HEK293 (cell line): ENCODE measurements around the gene CDHR4.

Experiments used
- FEZF1 ChIP-seq: fragments of 450-650 bp; formaldehyde crosslinking; IDR thresholded peaks from 2 replicates; pipeline ENCODE4 v1.5.1; 2016; ENCODE audit warnings: missing biosample characterization, missing genetic modification characterization
- GLIS1 ChIP-seq: fragments of 450-650 bp; formaldehyde crosslinking; IDR thresholded peaks from 2 replicates; pipeline ENCODE4 v1.5.1; 2016; ENCODE audit warnings: missing biosample characterization, missing genetic modification characterization
- KLF10 ChIP-seq: fragments of 450-650 bp; IDR thresholded peaks from 2 replicates; pipeline ENCODE4 v1.5.1; 2018; ENCODE audit warnings: missing biosample characterization, mild to moderate bottlenecking, missing genetic modification characterization
- KLF7 ChIP-seq: fragments of 450-650 bp; formaldehyde crosslinking; IDR thresholded peaks from 2 replicates; pipeline ENCODE4 v1.5.1; 2016; ENCODE audit warnings: missing biosample characterization, missing genetic modification characterization, borderline replicate concordance
- PATZ1 ChIP-seq: fragments of 450-650 bp; formaldehyde crosslinking; IDR thresholded peaks from 2 replicates; pipeline ENCODE4 v1.5.1; 2016; ENCODE audit warnings: missing biosample characterization, missing genetic modification characterization
- PRDM10 ChIP-seq: fragments of 450-650 bp; formaldehyde crosslinking; IDR thresholded peaks from 2 replicates; pipeline ENCODE4 v1.5.1; 2016; ENCODE audit warnings: missing biosample characterization, missing genetic modification characterization
- SCRT1 ChIP-seq: fragments of 450-650 bp; formaldehyde crosslinking; IDR thresholded peaks from 2 replicates; pipeline ENCODE4 v1.5.1; 2016; ENCODE audit warnings: missing biosample characterization, missing genetic modification characterization, borderline replicate concordance
- SP7 ChIP-seq: fragments of 450-650 bp; formaldehyde crosslinking; IDR thresholded peaks from 2 replicates; pipeline ENCODE4 v1.5.1; 2016; ENCODE audit warnings: missing biosample characterization, missing genetic modification characterization
- TSHZ1 ChIP-seq: fragments of 450-650 bp; formaldehyde crosslinking; IDR thresholded peaks from 2 replicates; pipeline ENCODE4 v1.5.1; 2016; ENCODE audit warnings: missing biosample characterization, missing genetic modification characterization, borderline replicate concordance
- ZBTB1 ChIP-seq: fragments of 450-650 bp; formaldehyde crosslinking; IDR thresholded peaks from 2 replicates; pipeline ENCODE4 v1.5.1; 2016; ENCODE audit warnings: missing biosample characterization, missing genetic modification characterization
- ZBTB11 ChIP-seq: fragments of 450-650 bp; formaldehyde crosslinking; conservative IDR thresholded peaks from 2 replicates; pipeline ENCODE4 v1.5.1; 2016; ENCODE audit warnings: low read depth, missing biosample characterization, missing genetic modification characterization
- ZBTB20 ChIP-seq: fragments of 450-650 bp; formaldehyde crosslinking; IDR thresholded peaks from 2 replicates; pipeline ENCODE4 v1.5.1; 2016; ENCODE audit warnings: missing biosample characterization, missing genetic modification characterization
- ZBTB8A ChIP-seq: fragments of 450-650 bp; formaldehyde crosslinking; IDR thresholded peaks from 2 replicates; pipeline ENCODE4 v1.5.1; 2016; ENCODE audit warnings: missing biosample characterization, missing genetic modification characterization
- ZNF112 ChIP-seq: fragments of 450-650 bp; formaldehyde crosslinking; IDR thresholded peaks from 2 replicates; pipeline ENCODE4 v1.5.0; 2017; ENCODE audit warnings: missing biosample characterization, missing genetic modification characterization
- ZNF211 ChIP-seq: fragments of 450-650 bp; formaldehyde crosslinking; IDR thresholded peaks from 2 replicates; pipeline ENCODE4 v1.5.1; 2016; ENCODE audit warnings: low read depth, missing biosample characterization, missing genetic modification characterization
- ZNF335 ChIP-seq: fragments of 450-650 bp; formaldehyde crosslinking; conservative IDR thresholded peaks from 2 replicates; pipeline ENCODE4 v1.5.1; 2016; ENCODE audit warnings: missing biosample characterization, missing genetic modification characterization
- ZNF354C ChIP-seq: fragments of 450-650 bp; formaldehyde crosslinking; IDR thresholded peaks from 2 replicates; pipeline ENCODE4 v1.5.1; 2016; ENCODE audit warnings: missing biosample characterization, missing genetic modification characterization, low read depth, borderline replicate concordance
- ZNF362 ChIP-seq: fragments of 450-650 bp; formaldehyde crosslinking; IDR thresholded peaks from 2 replicates; pipeline ENCODE4 v1.5.1; 2016; ENCODE audit warnings: missing biosample characterization, missing genetic modification characterization
- ZNF394 ChIP-seq: fragments of 450-650 bp; formaldehyde crosslinking; IDR thresholded peaks from 2 replicates; pipeline ENCODE4 v1.5.1; 2016; ENCODE audit warnings: missing biosample characterization, missing genetic modification characterization, mild to moderate bottlenecking, moderate library complexity, borderline replicate concordance
- ZNF501 ChIP-seq: fragments of 450-650 bp; formaldehyde crosslinking; IDR thresholded peaks from 2 replicates; pipeline ENCODE4 v1.5.1; 2016; ENCODE audit warnings: missing biosample characterization, missing genetic modification characterization
- ZNF561 ChIP-seq: fragments of 450-650 bp; IDR thresholded peaks from 2 replicates; pipeline ENCODE4 v1.5.1; 2018; ENCODE audit warnings: missing biosample characterization, missing genetic modification characterization, borderline replicate concordance
- ZNF692 ChIP-seq: fragments of 450-650 bp; formaldehyde crosslinking; IDR thresholded peaks from 2 replicates; pipeline ENCODE4 v1.5.1; 2016; ENCODE audit warnings: missing biosample characterization, missing genetic modification characterization
- ZNF701 ChIP-seq: fragments of 450-650 bp; formaldehyde crosslinking; IDR thresholded peaks from 2 replicates; pipeline ENCODE4 v1.5.1; 2016; ENCODE audit warnings: missing biosample characterization, missing genetic modification characterization

Gene CDHR4

GRCh38 chr3:49802719-49803464, 3.2 kb upstream of the CDHR4 start, which contains the start of gene INKA1 (continued):
- TF ChIP-seq ZNF692 (peak; percentile 40; the same call in 1 of the 2 replicates), ZNF335 (tag by site-specific recombination) (peak; percentile 95), KLF7 (no peak), FEZF1 (tag by site-specific recombination) (no peak), ZNF112 (no peak), SCRT1 (tag by site-specific recombination) (no peak), ZNF701 (tag by site-specific recombination) (no peak), PATZ1 (peak; percentile 68), ZBTB11 (tag by site-specific recombination) (no peak), ZNF501 (peak; percentile 68; the same call in 1 of the 2 replicates), ZNF394 (tag by site-specific recombination) (no peak), GLIS1 (tag by site-specific recombination) (peak; percentile 28; the same call in 1 of the 2 replicates), ZNF211 (tag by site-specific recombination) (no peak), ZBTB8A (tag by site-specific recombination) (peak; percentile 33), PRDM10 (tag by site-specific recombination) (0 out of 2 replicates have a peak, but pooled peaks have one; percentile 14), ZNF354C (tag by site-specific recombination) (no peak), ZNF561 (tag by site-specific recombination) (no peak), ZBTB20 (tag by site-specific recombination) (peak; percentile 73; the same call in 1 of the 2 replicates), KLF10 (tag by site-specific recombination) (no peak), TSHZ1 (tag by site-specific recombination) (no peak), ZBTB1 (tag by site-specific recombination) (no peak), ZNF362 (no peak), SP7 (tag by site-specific recombination) (no peak; the same call in 1 of the 2 replicates)
